ENCODE measurements around the gene AGAP5.

DNA sequence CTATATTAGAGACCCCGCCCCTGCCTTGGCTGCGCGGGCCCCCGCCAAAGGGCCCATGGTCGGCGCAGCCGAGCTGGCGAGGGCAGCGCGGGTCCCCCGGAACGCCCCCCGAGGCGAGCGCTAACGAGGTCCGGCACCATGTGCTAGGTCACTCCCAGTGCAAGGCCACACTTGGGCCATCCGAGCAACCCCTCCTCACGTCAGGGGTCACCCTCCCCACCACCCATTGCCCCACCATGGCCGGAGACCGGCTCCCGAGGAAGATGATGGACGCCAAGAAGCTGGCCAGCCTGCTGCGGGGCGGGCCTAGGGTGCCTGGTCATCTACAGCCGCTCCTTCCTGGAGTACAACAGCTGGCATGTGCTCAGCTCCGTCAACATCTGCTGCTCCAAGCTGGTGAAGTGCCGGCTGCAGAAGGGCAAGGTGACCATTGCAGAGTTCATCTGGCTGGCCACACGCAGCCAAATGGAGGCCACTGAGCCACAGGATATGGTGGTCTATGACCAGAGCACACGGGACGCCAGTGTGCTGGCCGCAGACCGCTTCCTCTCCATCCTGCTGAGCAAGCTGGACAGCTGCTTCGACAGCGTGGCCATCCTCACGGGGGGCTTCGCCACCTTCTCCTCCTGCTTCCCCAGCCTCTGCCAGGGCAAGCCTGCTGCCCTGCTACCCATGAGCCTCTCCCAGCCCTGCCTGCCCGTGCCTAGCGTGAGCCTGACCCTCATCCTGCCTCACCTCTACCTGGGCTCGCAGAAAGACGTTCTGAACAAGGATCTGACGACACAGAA lies 33.9 kb upstream of the AGAP5 start:
- TF ChIP-seq, protein P1, sequence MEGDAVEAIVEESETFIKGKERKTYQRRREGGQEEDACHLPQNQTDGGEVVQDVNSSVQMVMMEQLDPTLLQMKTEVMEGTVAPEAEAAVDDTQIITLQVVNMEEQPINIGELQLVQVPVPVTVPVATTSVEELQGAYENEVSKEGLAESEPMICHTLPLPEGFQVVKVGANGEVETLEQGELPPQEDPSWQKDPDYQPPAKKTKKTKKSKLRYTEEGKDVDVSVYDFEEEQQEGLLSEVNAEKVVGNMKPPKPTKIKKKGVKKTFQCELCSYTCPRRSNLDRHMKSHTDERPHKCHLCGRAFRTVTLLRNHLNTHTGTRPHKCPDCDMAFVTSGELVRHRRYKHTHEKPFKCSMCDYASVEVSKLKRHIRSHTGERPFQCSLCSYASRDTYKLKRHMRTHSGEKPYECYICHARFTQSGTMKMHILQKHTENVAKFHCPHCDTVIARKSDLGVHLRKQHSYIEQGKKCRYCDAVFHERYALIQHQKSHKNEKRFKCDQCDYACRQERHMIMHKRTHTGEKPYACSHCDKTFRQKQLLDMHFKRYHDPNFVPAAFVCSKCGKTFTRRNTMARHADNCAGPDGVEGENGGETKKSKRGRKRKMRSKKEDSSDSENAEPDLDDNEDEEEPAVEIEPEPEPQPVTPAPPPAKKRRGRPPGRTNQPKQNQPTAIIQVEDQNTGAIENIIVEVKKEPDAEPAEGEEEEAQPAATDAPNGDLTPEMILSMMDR (IDR thresholded peaks at IDR 0.05; ENCODE audit: low read length) = no peak
- no peak for TF ChIP-seq EZH2 (IDR thresholded peaks at IDR 0.05; ENCODE audit: borderline replicate concordance, low read length)
